ENCODE results near the gene C15orf62.

The C15orf62 gene

DNA sequence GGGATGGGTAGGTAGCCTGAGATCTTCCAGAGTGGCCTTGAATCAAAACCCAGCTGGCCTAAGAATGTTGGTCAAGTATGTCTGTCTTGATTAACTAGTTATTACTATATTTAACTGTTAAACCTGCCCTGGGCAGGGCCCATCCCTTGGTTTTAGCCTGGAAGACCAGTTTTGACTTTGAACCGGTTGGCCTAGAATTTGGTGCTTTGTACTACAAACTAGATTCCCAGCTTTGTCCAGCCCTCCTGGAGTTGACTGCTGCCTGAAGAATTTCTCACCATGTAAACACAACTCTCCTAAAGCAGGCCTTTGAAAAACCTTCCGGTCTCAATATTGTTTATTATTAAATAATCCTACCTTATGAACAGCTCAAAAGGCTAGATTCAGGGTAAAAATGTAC is 16.0 kb downstream of the C15orf62 start:
- no peak for DNase-seq

DNA sequence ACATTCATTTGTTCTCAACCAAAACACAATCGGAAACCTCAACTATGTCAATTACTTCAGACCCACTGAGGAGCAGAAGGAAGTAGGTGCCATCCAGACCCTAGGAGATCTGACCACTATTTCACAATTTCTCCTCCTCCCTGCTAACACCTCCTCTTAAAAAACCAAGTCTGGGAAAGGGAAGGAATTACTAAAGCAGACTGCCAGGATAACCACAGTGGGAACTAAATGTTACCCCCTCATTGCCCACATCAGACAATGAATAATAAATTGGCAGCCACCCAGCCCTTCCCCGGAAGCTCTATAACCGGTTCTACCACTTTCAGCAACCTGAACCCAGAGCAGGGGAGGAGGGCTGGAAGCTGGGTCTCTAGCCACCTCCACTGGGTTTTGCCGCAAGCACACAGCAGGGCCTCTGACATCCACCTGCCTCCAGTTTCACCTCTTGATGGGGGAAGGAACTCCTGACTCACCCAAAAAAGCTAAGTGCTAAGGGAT is 17.6 kb downstream of the C15orf62 start:
- no peak for DNase-seq

GRCh38 chr15:40787991-40788390 is 18.2 kb downstream of the C15orf62 start:
- no peak for DNase-seq

DNA sequence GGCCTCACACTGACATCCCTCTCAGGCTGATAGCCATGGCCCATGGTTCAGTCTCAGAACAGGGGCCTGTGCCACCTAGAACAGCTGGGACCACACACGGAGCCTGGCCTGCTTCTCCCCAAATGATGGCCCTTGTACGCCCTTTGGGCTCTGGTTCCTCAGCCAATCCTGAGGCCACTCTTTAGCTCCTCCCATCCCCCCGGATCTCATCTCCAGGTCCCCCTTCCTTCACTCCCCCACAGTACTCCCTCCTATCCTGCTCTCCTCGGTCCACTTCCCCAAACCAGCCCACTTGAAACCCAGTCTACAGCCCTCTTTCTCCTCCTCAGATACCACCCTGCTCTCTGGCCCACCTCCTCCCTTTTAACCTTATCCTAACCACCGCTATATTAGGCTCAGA is 19.3 kb downstream of the C15orf62 start:
- no peak for DNase-seq

GRCh38 chr15:40789999-40790398 is 20.2 kb downstream of the C15orf62 start:
- no peak for DNase-seq

GRCh38 chr15:40790718-40791117 is 20.9 kb downstream of the C15orf62 start:
- DNase-seq: no peak

GRCh38 chr15:40792394-40792793 is 22.6 kb downstream of the C15orf62 start:
- no peak for DNase-seq

DNA sequence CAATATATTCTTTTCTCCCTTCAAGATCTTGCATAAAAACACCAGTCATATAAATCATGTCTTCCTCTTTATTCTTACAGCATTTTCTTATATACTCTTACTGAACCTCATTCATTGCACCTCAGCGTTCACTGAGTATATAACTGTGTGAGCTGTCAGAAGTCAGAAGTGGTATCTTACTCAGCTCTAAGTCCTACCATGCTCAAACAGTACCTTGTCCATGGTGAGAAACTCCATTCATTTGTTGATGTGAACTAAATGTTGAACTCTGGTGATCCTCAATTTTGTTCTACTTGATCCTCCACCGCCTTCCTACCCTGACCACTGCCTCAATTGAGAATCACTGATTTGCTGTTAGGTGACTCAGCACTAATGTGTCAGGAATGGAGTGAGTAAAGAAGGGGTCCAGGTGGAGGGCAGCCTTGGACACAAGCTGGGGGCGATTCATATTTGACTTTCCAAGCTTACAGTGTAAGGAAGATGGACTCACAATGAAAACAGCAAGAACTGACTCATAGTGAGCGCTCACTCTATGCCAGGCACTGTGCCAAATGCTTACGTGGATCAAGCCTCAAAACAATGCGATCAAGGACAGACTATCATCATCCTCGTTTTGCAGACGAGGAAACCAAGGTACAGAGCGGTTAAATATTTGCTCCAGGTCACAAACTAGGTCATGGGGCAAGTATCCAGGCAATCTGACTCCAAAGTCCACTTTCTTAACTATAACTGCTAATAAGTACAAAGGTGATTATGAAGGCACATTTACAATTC is 23.6 kb downstream of the C15orf62 start:
- no peak for DNase-seq

GRCh38 chr15:40796041-40796440 is 26.3 kb downstream of the C15orf62 start:
- no peak for DNase-seq

- no peak for DNase-seq
Observed at GRCh38 chr15:40796512-40796911, 26.7 kb downstream of the C15orf62 start.

GRCh38 chr15:40799523-40799922 is 29.7 kb downstream of the C15orf62 start:
- DNase-seq: no peak

DNA sequence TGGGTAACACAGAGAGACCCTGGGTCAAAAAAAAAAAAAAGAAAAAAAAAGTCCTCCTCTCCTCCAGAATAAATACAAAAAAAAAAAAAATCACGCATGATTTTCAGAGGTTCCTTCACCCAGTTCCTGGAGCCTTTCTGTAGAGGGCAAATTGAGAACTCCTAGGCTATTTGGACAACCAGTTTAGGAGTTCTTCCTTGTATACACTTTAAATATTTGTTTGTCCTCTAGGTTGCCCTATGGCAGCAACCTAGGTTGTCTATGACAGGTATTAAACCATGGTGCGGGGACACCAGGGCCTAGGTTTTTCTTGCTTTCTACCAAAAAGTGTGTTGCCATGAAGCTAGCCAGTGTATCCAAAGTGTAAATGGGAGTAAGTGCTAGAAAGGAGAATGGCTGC is 33.3 kb downstream of the C15orf62 start:
- DNase-seq: no peak

- DNase-seq: no peak
Observed at GRCh38 chr15:40803688-40804087, 33.9 kb downstream of the C15orf62 start.

DNA sequence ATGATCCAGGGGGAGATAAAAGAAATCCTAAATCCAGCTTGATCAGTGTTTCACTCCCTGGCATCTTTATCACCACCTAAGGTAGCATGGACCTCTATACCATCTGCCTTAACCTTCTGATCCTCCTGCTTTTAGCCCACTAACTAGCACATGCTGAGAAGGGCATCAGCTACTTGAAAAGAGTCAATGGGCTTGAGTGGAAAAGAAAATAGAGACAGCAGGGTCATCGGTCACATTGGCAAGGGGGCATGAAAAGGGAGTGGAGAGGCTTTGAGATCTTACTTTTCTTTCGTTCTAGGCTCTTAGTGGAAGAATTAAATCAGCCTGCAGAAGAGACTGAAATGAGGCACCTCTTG is 36.9 kb downstream of the C15orf62 start:
- DNase-seq: peak; percentile 27

GRCh38 chr15:40807028-40807887 is 37.5 kb downstream of the C15orf62 start, which contains the start of the genes DNAJC17 and ZFYVE19:
TSS of gene DNAJC17 (minus strand) at chr15:40807473. CDS start at chr15:40807446, 27 bp downstream.
TSS of gene ZFYVE19 (plus strand) at chr15:40807089. CDS start at chr15:40807590, 501 bp downstream.
- DNase-seq: peak; percentile 95

DNA sequence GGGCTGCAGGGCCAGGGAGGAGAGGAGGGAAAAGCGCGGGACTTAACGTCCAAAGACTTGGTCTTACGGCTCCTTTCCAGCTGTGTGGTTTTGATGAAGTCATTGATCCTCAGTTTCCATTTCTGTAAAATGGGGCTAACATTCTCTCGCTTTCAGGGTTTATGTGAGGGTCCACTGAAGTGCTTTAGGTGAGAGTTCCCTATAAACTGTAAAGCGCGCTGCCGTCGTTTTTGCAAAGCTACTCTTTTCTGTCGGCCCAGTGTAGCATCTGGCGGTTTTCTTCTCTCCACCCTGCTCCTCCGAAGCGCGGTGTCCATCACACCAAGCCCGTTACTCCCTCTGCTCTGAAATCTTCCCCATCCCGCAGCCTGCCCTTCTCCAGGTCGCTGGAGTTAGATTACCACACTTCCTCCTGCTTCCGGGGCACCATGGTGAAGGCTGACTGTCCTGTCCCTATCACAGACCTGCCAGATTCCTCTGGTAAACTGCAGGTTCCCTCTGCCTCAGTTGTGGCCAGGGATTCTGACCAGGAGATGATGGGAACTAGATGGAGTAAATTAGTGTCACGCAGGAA is 38.2 kb downstream of the C15orf62 start:
- DNase-seq: no peak

GRCh38 chr15:40808861-40809450 is 39.2 kb downstream of the C15orf62 start:
- no peak for DNase-seq

- DNase-seq: no peak
Observed at GRCh38 chr15:40812721-40813425, 43.1 kb downstream of the C15orf62 start.

GRCh38 chr15:40815042-40815698 is 45.4 kb downstream of the C15orf62 start:
- no peak for DNase-seq

GRCh38 chr15:40819048-40819447 is 49.3 kb downstream of the C15orf62 start:
- DNase-seq: no peak

DNA sequence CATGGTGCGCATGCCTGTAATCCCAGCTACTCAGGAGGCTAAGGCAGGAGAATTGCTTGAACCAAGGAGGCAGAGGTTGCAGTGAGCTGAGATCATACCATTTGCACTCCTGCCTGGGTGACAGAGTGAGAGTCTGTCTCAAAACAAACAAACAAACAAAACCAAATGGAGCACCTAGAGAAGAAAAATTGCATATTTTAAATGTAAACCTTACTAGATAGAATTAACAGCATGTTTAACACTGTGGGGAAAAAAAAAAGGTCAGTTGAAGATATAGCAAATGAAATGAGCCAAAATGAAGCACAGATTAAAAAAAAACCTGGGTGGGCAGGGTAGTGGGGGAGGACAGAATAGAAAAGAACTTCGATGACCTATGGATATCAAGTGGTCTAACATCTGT is 51.4 kb downstream of the C15orf62 start:
- DNase-seq: no peak
